B cell (primary cell): ENCODE results near the gene TSPAN15. TPM values are rescaled to one million over a fixed set of nuclear protein-coding genes. Genes with fewer than 3 reads are reported as not detected.

Experiments
- ATAC-seq: fragments of 200-7000 bp; cut with Tn5 transposase; one replicate; pipeline ENCODE4 v1.10.0; 2021; ENCODE audit warnings: low read depth, mild to moderate bottlenecking, moderate number of reproducible peaks, moderate library complexity
- CTCF ChIA-PET: fragments of 350-600 bp; sonication (Branson Sonifier 250); formaldehyde crosslinking; loops from one replicate; lab custom pipeline; 2021; ENCODE audit warnings: antibody characterized with exemption, inconsistent platforms; lab: Charles Lee
- POLR2A ChIA-PET: fragments of 350-600 bp; sonication (Branson Sonifier 250); formaldehyde crosslinking; loops from one replicate; lab custom pipeline; 2021; ENCODE audit warnings: antibody characterized with exemption; lab: Charles Lee
- DNase-seq: peaks from one replicate; pipeline ENCODE4 v3.0.0; 2013
- H2AFZ ChIP-seq: 2 replicates; pipeline ENCODE4 v1.6.1; 2012; ENCODE audit warnings: mild to moderate bottlenecking, low read depth, low read length; ENCODE audit not compliant: insufficient read depth, poor library complexity, severe bottlenecking
- H3K27ac ChIP-seq, 2 donors: 1 replicate in 1 of 2; 2 replicates in 1 of 2; pipeline ENCODE4 v1.5.1; 2012 to 2013; ENCODE audit warnings: low read length in 2 of 2, mild to moderate bottlenecking in 2 of 2, moderate library complexity in 1 of 2
- H3K27me3 ChIP-seq, 4 experiments: fragments of 200-600 bp in 1 of 4; sonication (generic) in 1 of 4; replicated peaks in 1 of 4; 1 replicate in 2 of 4; 2 replicates in 2 of 4; pipeline versions ENCODE4 v1.6.1 to v1.7.0; 2013 to 2016; ENCODE audit warnings: low read length in 3 of 4, mild to moderate bottlenecking in 2 of 4, mixed read lengths in 1 of 4, moderate library complexity in 1 of 4; ENCODE audit not compliant: insufficient read depth in 4 of 4, control insufficient read depth in 3 of 4; ENCODE audit errors: control extremely low read depth in 1 of 4
- H3K36me3 ChIP-seq, 2 experiments: replicated peaks in 1 of 2; 1 replicate in 1 of 2; 2 replicates in 1 of 2; pipeline versions ENCODE4 v1.6.1 to v1.7.1; 2013; ENCODE audit warnings: low read length in 1 of 2; ENCODE audit not compliant: insufficient read depth in 2 of 2, control insufficient read depth in 1 of 2; ENCODE audit errors: control extremely low read depth in 1 of 2, extremely low read depth in 1 of 2
- H3K4me1 ChIP-seq, 2 donors: fragments of 200-600 bp in 1 of 2; sonication (generic) in 1 of 2; 1 replicate in 1 of 2; 2 replicates in 1 of 2; pipeline versions ENCODE4 v1.5.1 to v1.6.1; 2013 to 2017; ENCODE audit warnings: low read length in 2 of 2; ENCODE audit not compliant: control insufficient read depth in 2 of 2, insufficient read depth in 2 of 2
- H3K4me2 ChIP-seq: replicated peaks from 2 replicates; pipeline ENCODE3; 2012; ENCODE audit warnings: mild to moderate bottlenecking, low read depth, low read length; ENCODE audit not compliant: poor library complexity, severe bottlenecking
- H3K4me3 ChIP-seq, 5 experiments: fragments of 200-600 bp in 1 of 5; sonication (generic) in 1 of 5; 1 replicate in 3 of 5; 2 replicates in 2 of 5; pipeline versions ENCODE4 v1.5.1 to v1.7.0; 2011 to 2016; ENCODE audit warnings: low read length in 4 of 5, mild to moderate bottlenecking in 4 of 5, low read depth in 2 of 5, control low read depth in 1 of 5, moderate library complexity in 1 of 5; ENCODE audit not compliant: insufficient read depth in 1 of 5; ENCODE audit errors: control extremely low read depth in 1 of 5, extremely low read depth in 1 of 5
- H3K79me2 ChIP-seq: fragments of 200-600 bp; sonication (generic); one replicate; pipeline ENCODE4 v1.6.0; 2016; ENCODE audit warnings: low read length; ENCODE audit not compliant: control insufficient read depth, insufficient read depth
- H3K9ac ChIP-seq: fragments of 200-600 bp; sonication (generic); 2 replicates; pipeline ENCODE4 v1.6.1; 2017; ENCODE audit warnings: mild to moderate bottlenecking, low read length, moderate library complexity
- H3K9me3 ChIP-seq, 3 donors: one replicate each; pipeline versions ENCODE4 v1.6.1 to v1.7.1; 2013; ENCODE audit warnings: low read length in 2 of 3; ENCODE audit not compliant: control insufficient read depth in 2 of 3, insufficient read depth in 1 of 3; ENCODE audit errors: control extremely low read depth in 1 of 3
- H4K20me1 ChIP-seq: 2 replicates; pipeline ENCODE4 v1.6.0; 2012; ENCODE audit warnings: mild to moderate bottlenecking, low read length; ENCODE audit not compliant: insufficient read depth, control insufficient read depth, poor library complexity, severe bottlenecking
- H3K27ac Mint-ChIP-seq: one replicate; pipeline ENCODE4 v1.8.0; 2021; ENCODE audit warnings: mixed read lengths
- H3K27me3 Mint-ChIP-seq: one replicate; pipeline ENCODE4 v1.8.0; 2021; ENCODE audit warnings: mixed read lengths
- H3K4me1 Mint-ChIP-seq: one replicate; pipeline ENCODE4 v1.8.0; 2021; ENCODE audit warnings: mixed read lengths
- H3K4me3 Mint-ChIP-seq: one replicate; pipeline ENCODE4 v1.8.0; 2021; ENCODE audit warnings: mixed read lengths
- H3K9me3 Mint-ChIP-seq: one replicate; pipeline ENCODE4 v1.8.0; 2022; ENCODE audit warnings: mixed read lengths; ENCODE audit not compliant: insufficient read depth
- CTCF ChIP-seq: fragments of 200-600 bp; IDR thresholded peaks from one replicate; pipeline ENCODE4 v1.8.0; 2022; ENCODE audit warnings: antibody characterized with exemption, mild to moderate bottlenecking
- EZH2 ChIP-seq: IDR thresholded peaks from 2 replicates; pipeline ENCODE4 v1.6.1; 2012; ENCODE audit warnings: borderline replicate concordance, low read depth, mild to moderate bottlenecking, moderate library complexity, low read length; ENCODE audit not compliant: insufficient read depth, poor library complexity, severe bottlenecking
- WGBS: methylation state at CpG from one replicate; pipeline ENCODE4 v1.1.5; 2013; ENCODE audit warnings: missing lambda C conversion rate; ENCODE audit not compliant: insufficient coverage; 5-methylcytosine and 5-hydroxymethylcytosine counted together
- intact Hi-C: fragments of 100-400 bp; cut with micrococcal nuclease; formaldehyde crosslinking; loops from one replicate; pipeline ENCODE4 v1.10.0; 2022
- polyA plus RNA-seq: library from polyadenylated mRNA; depleted of rRNA; stranded (reverse); fragments of >200 nt; gene quantifications from 2 replicates; pipeline ENCODE4 v1.2.3, GENCODE V29; 2012
- total RNA-seq, 2 donors: library from RNA; stranded (reverse); fragments of 120-200 nt in 1 of 2; gene quantifications; 1 replicate in 1 of 2; 2 replicates in 1 of 2; pipeline versions ENCODE4 v1.2.3 to v1.2.4, GENCODE V29; 2013 to 2022

The TSPAN15 gene
- total and polyA plus RNA-seq, 2 donors (not counting 1 experiment from before 2014, with no cell fraction given): 0.13 to 0.52 TPM

GRCh38 chr10:69415951-69416350, 35.3 kb upstream of the TSPAN15 start:
- H3K9ac ChIP-seq: no peak overlapping the region
- CTCF ChIA-PET: interaction anchor here (1.7 kb wide), 1 partner anchor 23 kb away, joined by 6 read pairs; no protein-coding TSS in a partner anchor

GRCh38 chr10:69416695-69417094, 34.6 kb upstream of the TSPAN15 start, which contains the start of gene TACR2:
Gene TACR2, minus strand, starts transcription at chr10:69416918. Its CDS starts 595 bp downstream, at chr10:69416323.
- ChIA-PET POLR2A (no interaction called here), CTCF (interaction anchor here (0.6 kb wide), 1 partner anchor 180 kb away, joined by 5 read pairs; no protein-coding TSS in a partner anchor)
- no peak within 1 kb of the TSS for H3K9ac ChIP-seq
- H3K4me3 ChIP-seq: no peak within 1 kb of the TSS
- no peak within 1 kb of the TSS for H3K27ac ChIP-seq
- H3K4me1 Mint-ChIP-seq: peaks cover 2% of the 10 kb centered on the region
- H3K9me3 ChIP-seq: no peaks in the 10 kb centered on the region
- TF ChIP-seq CTCF (no peak), EZH2 (no peak)
- H2AFZ ChIP-seq: no peak within 1 kb of the TSS
- H3K4me2 ChIP-seq: no peak within 1 kb of the TSS
- no peak within 1 kb of the TSS for H3K4me3 Mint-ChIP-seq
- no peaks in the 10 kb centered on the region for H3K9me3 Mint-ChIP-seq
- peaks cover 0 to 6% of the 10 kb centered on the region in 2 donors for H3K4me1 ChIP-seq
- WGBS: 89% methylated on average over 9 of the region's 10 CpGs
- intact Hi-C loops: no loop called here
- H4K20me1 ChIP-seq: no peaks in the 10 kb centered on the region
- peaks cover 0 to 4% (median 1%) of the 10 kb centered on the region in 4 experiments for H3K27me3 ChIP-seq
- no peaks in the 10 kb centered on the region for H3K36me3 ChIP-seq
- ATAC-seq (no peak), DNase-seq (no peak)
- no peak within 1 kb of the TSS for H3K27ac Mint-ChIP-seq
- H3K79me2 ChIP-seq: no peaks in the 10 kb centered on the region
- peaks cover 29% of the 10 kb centered on the region for H3K27me3 Mint-ChIP-seq

More at GRCh38 chr10:69415951-69416350, 35.3 kb upstream of the TSPAN15 start:
- no peaks in the 10 kb centered on the region for H3K79me2 ChIP-seq
- no peak overlapping the region for H3K27ac Mint-ChIP-seq
- H3K4me3 Mint-ChIP-seq: no peak overlapping the region
- 96% methylated on average over 10 of the region's 10 CpGs for whole genome bisulfite sequencing
- no peaks in the 10 kb centered on the region for H3K9me3 Mint-ChIP-seq
- H3K4me3 ChIP-seq: no peak overlapping the region
- peaks cover 28% of the 10 kb centered on the region for H3K27me3 Mint-ChIP-seq
- peaks cover 0 to 9% of the 10 kb centered on the region in 2 donors for H3K4me1 ChIP-seq
- DNase-seq (no peak), ATAC-seq (no peak)
- H2AFZ ChIP-seq: no peak overlapping the region
- TF ChIP-seq EZH2: no peak
- TF ChIP-seq CTCF: no peak
- POLR2A ChIA-PET: no interaction called here
- H3K27me3 ChIP-seq: peaks cover 0 to 4% (median 1%) of the 10 kb centered on the region in 4 experiments
- intact Hi-C loops: no loop called here
- peaks cover 5% of the 10 kb centered on the region for H3K4me1 Mint-ChIP-seq
- H3K9me3 ChIP-seq: no peaks in the 10 kb centered on the region
- H3K36me3 ChIP-seq: no peaks in the 10 kb centered on the region
- H4K20me1 ChIP-seq: no peaks in the 10 kb centered on the region
- H3K4me2 ChIP-seq: no peak overlapping the region
- H3K27ac ChIP-seq: no peak overlapping the region
